Posterior cingulate gyrus (tissue), 11 donors: ENCODE data around the gene MADD.

Experiments
- DNase-seq, 10 donors: peaks; one replicate each; pipeline versions ENCODE4 v3.0.0 to v3.0.0-alpha.2; 2020 to 2021; ENCODE audit warnings: mixed read lengths in 3 of 10
- intact Hi-C: fragments of 100-400 bp; cut with DNase I; formaldehyde crosslinking; loops from one replicate; pipeline ENCODE4 v1.15.1; 2023

Gene MADD

GRCh38 chr11:47248664-47249377 is 21.1 kb upstream of the MADD start, which contains the start of gene ACP2:
Gene ACP2 (minus strand): TSS chr11:47248814. CDS start chr11:47248789, 25 bp downstream.
- intact Hi-C loops, result loop anchor here (2.0 kb wide), 1 partner anchor 72 kb away; the partner anchor contains the start of gene ARFGAP2
- DNase-seq, result peak; percentile 82 to 99 (median 92)

GRCh38 chr11:47249378-47249715 is 20.6 kb upstream of the MADD start:
- DNase-seq, result no peak
- intact Hi-C loops, result loop anchor here (2.0 kb wide), 1 partner anchor 73 kb away; the partner anchor contains the start of gene ARFGAP2

- intact Hi-C loops, result no loop called here
- DNase-seq, result no peak
These were observed 18.2 kb upstream of the MADD start for GRCh38 chr11:47251751-47252150.

GRCh38 chr11:47253660-47254059 is 16.3 kb upstream of the MADD start:
- intact Hi-C loops, result no loop called here
- DNase-seq, result peak in 2 of 10 donors; percentile 14 to 19

GRCh38 chr11:47254386-47254785 is 15.5 kb upstream of the MADD start:
- intact Hi-C loops, result no loop called here
- peak in 2 of 10 donors; percentile 13 to 41 for DNase-seq

- intact Hi-C loops, result no loop called here
These were observed 13.6 kb upstream of the MADD start for GRCh38 chr11:47256374-47256773.

GRCh38 chr11:47257177-47257516 is 12.8 kb upstream of the MADD start:
- DNase-seq, result peak in 1 of 10 donors; percentile 34
- intact Hi-C loops, result no loop called here

More at GRCh38 chr11:47256374-47256773, 13.6 kb upstream of the MADD start:
- peak in 1 of 10 donors; percentile 24 for DNase-seq

- peak in 3 of 10 donors; percentile 25 to 84 (median 82) for DNase-seq
- intact Hi-C loops, result no loop called here
These were observed 12.2 kb upstream of the MADD start, which contains the start of gene NR1H3 for GRCh38 chr11:47257517-47258316. Gene NR1H3 (plus strand): TSS chr11:47257996. CDS start chr11:47259217, 1,221 bp downstream.

- intact Hi-C loops, result no loop called here
- DNase-seq, result peak in 2 of 10 donors; percentile 29 to 59
These were observed 11.5 kb upstream of the MADD start for GRCh38 chr11:47258317-47258902.

GRCh38 chr11:47259232-47259977 is 10.5 kb upstream of the MADD start:
- DNase-seq, result peak in 3 of 10 donors; percentile 23 to 81 (median 72)

GRCh38 chr11:47260366-47260765 is 9.6 kb upstream of the MADD start:
- DNase-seq, result peak in 2 of 10 donors; percentile 44 to 70

More at GRCh38 chr11:47259232-47259977, 10.5 kb upstream of the MADD start:
- intact Hi-C loops, result no loop called here

GRCh38 chr11:47261291-47261800 is 8.6 kb upstream of the MADD start:
- intact Hi-C loops, result no loop called here
- DNase-seq, result peak in 1 of 10 donors; percentile 79

More at GRCh38 chr11:47260366-47260765, 9.6 kb upstream of the MADD start:
- intact Hi-C loops, result no loop called here

- DNase-seq, result peak in 1 of 10 donors; percentile 35
- intact Hi-C loops, result no loop called here
These were observed 5.8 kb upstream of the MADD start for GRCh38 chr11:47264119-47264518.

GRCh38 chr11:47264521-47264920 is 5.4 kb upstream of the MADD start:
- no peak for DNase-seq
- intact Hi-C loops, result no loop called here

GRCh38 chr11:47267876-47268275 is 2.1 kb upstream of the MADD start:
- intact Hi-C loops, result loop anchor here (2.0 kb wide), 2 partner anchors 53 to 141 kb away; partner anchors contain the start of genes DDB2 and SLC39A13
- DNase-seq, result peak in 1 of 10 donors; percentile 1

GRCh38 chr11:47268448-47269001 is 1.4 kb upstream of the MADD start:
- peak in 1 of 10 donors; percentile 78 for DNase-seq
- intact Hi-C loops, result loop anchor here (1.0 to 2.0 kb wide), 3 partner anchors 54 to 140 kb away; partner anchors contain the start of genes DDB2 and SLC39A13

- intact Hi-C loops, result loop anchor here (1.0 to 2.0 kb wide), 3 partner anchors 54 to 140 kb away; partner anchors contain the start of genes DDB2 and SLC39A13
- DNase-seq, result peak; percentile 70 to 98 (median 85)
These were observed 718 bp upstream of the MADD start for GRCh38 chr11:47269002-47269828.
